A204.1 (cell line): ENCODE measurements around the gene TICAM2.

ENCODE experiments used
- FAIRE-seq: peaks from 2 replicates; lab custom pipeline; 2012; peaks lifted over from hg19 to GRCh38; lab: Jason Lieb, UNC

TICAM2 gene

GRCh38 chr5:115531787-115532367 is 70.4 kb downstream of the TICAM2 start:
- no peak for FAIRE-seq

GRCh38 chr5:115531380-115531779 is 70.9 kb downstream of the TICAM2 start:
- FAIRE-seq: no peak

GRCh38 chr5:115530426-115530825 is 71.9 kb downstream of the TICAM2 start:
- FAIRE-seq: no peak
